Activated CD4-positive, alpha-beta T cell treated with anti-CD3 and anti-CD28 coated beads, Interleukin-2, amount 50 U/mL, for 1 hour (primary cell): Measurements from ENCODE around the gene SMPD3.
A peak's percentile ranks its signal among the peaks of the same experiment; 100 is the strongest.

Experiments used
- DNase-seq: peaks from one replicate; pipeline ENCODE4 v3.0.0-alpha.2; 2020

SMPD3 gene

GRCh38 chr16:68432701-68433100, 15.6 kb downstream of the SMPD3 start:
- no peak for DNase-seq

- no peak for DNase-seq
Observed at GRCh38 chr16:68429076-68429854, 19.0 kb downstream of the SMPD3 start.

GRCh38 chr16:68427649-68428303, 20.5 kb downstream of the SMPD3 start:
- no peak for DNase-seq

- no peak for DNase-seq
Observed at GRCh38 chr16:68426347-68426652, 22.0 kb downstream of the SMPD3 start.

GRCh38 chr16:68425498-68426346, 22.6 kb downstream of the SMPD3 start:
- no peak for DNase-seq

GRCh38 chr16:68423771-68424170, 24.5 kb downstream of the SMPD3 start:
- no peak for DNase-seq

GRCh38 chr16:68422396-68422960, 25.8 kb downstream of the SMPD3 start:
- no peak for DNase-seq

- DNase-seq: no peak
Observed at GRCh38 chr16:68421076-68421475, 27.2 kb downstream of the SMPD3 start.

GRCh38 chr16:68420366-68420942, 27.9 kb downstream of the SMPD3 start:
- no peak for DNase-seq

- peak; percentile 69 for DNase-seq
Observed at GRCh38 chr16:68417711-68418301, 30.5 kb downstream of the SMPD3 start.

- DNase-seq: no peak
Observed at GRCh38 chr16:68416057-68417046, 32.0 kb downstream of the SMPD3 start.

- no peak for DNase-seq
Observed at GRCh38 chr16:68414581-68414980, 33.7 kb downstream of the SMPD3 start.

GRCh38 chr16:68412061-68412460, 36.2 kb downstream of the SMPD3 start:
- DNase-seq: no peak

- DNase-seq: no peak
Observed at GRCh38 chr16:68411086-68411485, 37.2 kb downstream of the SMPD3 start.

GRCh38 chr16:68408967-68409366, 39.3 kb downstream of the SMPD3 start:
- DNase-seq: no peak

- DNase-seq: no peak
Observed at GRCh38 chr16:68408428-68408827, 39.9 kb downstream of the SMPD3 start.

- no peak for DNase-seq
Observed at GRCh38 chr16:68406458-68407152, 41.7 kb downstream of the SMPD3 start.

GRCh38 chr16:68404736-68405345, 43.5 kb downstream of the SMPD3 start:
- no peak for DNase-seq

GRCh38 chr16:68403704-68404103, 44.6 kb downstream of the SMPD3 start:
- DNase-seq: no peak

GRCh38 chr16:68403177-68403576, 45.1 kb downstream of the SMPD3 start:
- no peak for DNase-seq

- DNase-seq: no peak
Observed at GRCh38 chr16:68402748-68403040, 45.6 kb downstream of the SMPD3 start.
